ENCODE results near the gene HIVEP1. TPM values are rescaled to one million over a fixed set of nuclear protein-coding genes. Genes with fewer than 3 reads are reported as not detected.

HIVEP1 gene
- total RNA-seq, 2 experiments from 2014 or later: 22.1 to 22.6 TPM

- intact Hi-C loops (cut with micrococcal nuclease; ENCODE audit: unreplicated experiment): no loop called here
Measured at GRCh38 chr6:12208673-12209072, 196.6 kb downstream of the HIVEP1 start.

More at GRCh38 chr6:12208673-12209072, 196.6 kb downstream of the HIVEP1 start:
- Histone ChIP-seq H3K36me3 (ENCODE audit: insufficient read depth, low read length) (no peaks in the 10 kb centered on the region), H3K9me2 (ENCODE audit: insufficient read depth, low read length) (no peaks in the 10 kb centered on the region), H3K9me3 (ENCODE audit: low read length) (no peaks in the 10 kb centered on the region), H3K27ac (ENCODE audit: low read depth, low read length, poor library complexity, severe bottlenecking) (no peak overlapping the region), H4K20me1 (ENCODE audit: insufficient read depth, low read length) (no peaks in the 10 kb centered on the region), H3K79me2 (ENCODE audit: insufficient read depth, low read depth, low read length) (no peaks in the 10 kb centered on the region), H2AFZ (ENCODE audit: low read length) (no peak overlapping the region), H3K4me3 (ENCODE audit: low read depth, low read length, poor library complexity, severe bottlenecking) (no peak overlapping the region), H3K4me2 (ENCODE audit: low read length) (no peak overlapping the region), H3K4me1 (ENCODE audit: insufficient read depth, low read length, poor library complexity, severe bottlenecking) (no peaks in the 10 kb centered on the region)
- no peak for DNase-seq (ENCODE audit: low spot score)
- BruUV-seq (replicated peaks): no TSS peak
- CTCF ChIA-PET (ENCODE audit: unreplicated experiment): no interaction called here
- POLR2A ChIA-PET: no interaction called here
- TF ChIP-seq EZH2phosphoT487 (IDR thresholded peaks at IDR 0.05; ENCODE audit: borderline replicate concordance, low read depth, low read length) (no peak), CTCF (conservative IDR thresholded peaks at IDR 0.05; ENCODE audit: low read length) (no peak)

Other genes with a start within 250 kb of the HIVEP1 start
- gene ADTRP, start 233.5 kb upstream of the HIVEP1 start, total RNA-seq (2014; rRNA removed; shearing (Covaris generic)): not detected in 2 replicates
- gene ADTRP, start 233.5 kb upstream of the HIVEP1 start, total RNA-seq (2022): not detected in 2 replicates